Stomach smooth muscle (tissue), 2 donors: Measurements from ENCODE around the gene CHD9NB.

Source experiments
- H3K27ac ChIP-seq: one replicate; pipeline ENCODE4 v1.7.0; 2013; ENCODE audit warnings: mild to moderate bottlenecking, low read length, inconsistent platforms
- H3K27me3 ChIP-seq, 2 donors: one replicate each; pipeline ENCODE4 v1.7.0; 2013; ENCODE audit warnings: low read length in 2 of 2; ENCODE audit not compliant: insufficient read depth in 2 of 2, control insufficient read depth in 1 of 2
- H3K36me3 ChIP-seq, 2 donors: one replicate each; pipeline ENCODE4 v1.7.0; 2013; ENCODE audit warnings: low read length in 2 of 2; ENCODE audit not compliant: control insufficient read depth in 2 of 2, insufficient read depth in 2 of 2
- H3K4me1 ChIP-seq: one replicate; pipeline ENCODE4 v1.7.0; 2013; ENCODE audit warnings: low read length; ENCODE audit not compliant: control insufficient read depth, insufficient read depth
- H3K4me3 ChIP-seq, 2 donors: one replicate each; pipeline ENCODE4 v1.7.0; 2013; ENCODE audit warnings: low read length in 2 of 2
- H3K9ac ChIP-seq, 2 donors: one replicate each; pipeline ENCODE4 v1.7.0; 2013; ENCODE audit warnings: low read length in 2 of 2, mild to moderate bottlenecking in 1 of 2
- H3K9me3 ChIP-seq, 2 donors: one replicate each; pipeline ENCODE4 v1.7.0; 2013; ENCODE audit warnings: low read length in 2 of 2; ENCODE audit not compliant: control insufficient read depth in 2 of 2
- donor health status: healthy.
- donor health status: Pancreatic carcinoma.

CHD9NB gene

DNA sequence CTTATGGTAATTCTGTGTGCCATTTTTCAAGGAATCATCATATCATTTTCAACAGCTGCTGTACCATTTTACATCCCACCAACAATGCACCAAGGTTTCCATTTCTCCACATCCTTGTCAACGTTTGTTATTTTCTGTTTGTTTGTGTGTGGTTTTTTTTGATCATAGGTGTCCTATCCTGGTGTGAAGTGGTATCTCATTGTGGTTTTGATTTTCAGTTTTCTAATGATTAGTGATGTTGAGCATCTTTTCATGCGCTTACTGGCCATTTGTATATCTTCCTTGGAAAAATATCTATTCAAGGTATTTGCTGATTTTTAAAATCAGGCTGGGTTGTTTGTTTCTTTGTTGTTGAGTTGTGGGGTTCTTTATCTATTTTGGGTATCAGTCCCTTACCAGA, 17.1 kb upstream of the CHD9NB start:
- peaks cover 6% of the 10 kb centered on the region for H3K4me1 ChIP-seq

DNA sequence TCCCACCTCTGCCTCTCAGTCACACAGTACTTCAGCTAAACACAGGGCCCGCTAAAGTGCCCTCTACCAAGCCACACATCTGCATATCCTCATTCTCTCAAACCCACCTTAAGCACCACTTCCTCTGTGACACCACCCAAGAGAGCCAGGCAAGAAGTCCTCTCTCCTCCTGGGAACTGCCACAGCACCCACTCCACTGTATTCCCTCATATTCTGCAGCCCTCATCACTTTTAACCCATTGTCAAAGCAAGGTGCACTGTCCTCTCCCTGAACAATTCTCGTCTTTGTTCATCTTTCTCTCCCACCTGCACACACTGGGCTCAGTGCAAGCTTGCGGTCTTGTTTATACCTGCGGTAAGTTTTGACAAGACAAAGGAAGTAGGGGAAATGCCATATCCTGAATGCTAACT, 15.7 kb upstream of the CHD9NB start:
- peaks cover 6% of the 10 kb centered on the region for H3K4me1 ChIP-seq
- no peaks in the 10 kb centered on the region for H3K27me3 ChIP-seq
- H3K9ac ChIP-seq: no peak overlapping the region
- H3K36me3 ChIP-seq: no peaks in the 10 kb centered on the region
- H3K27ac ChIP-seq: no peak overlapping the region
- no peaks in the 10 kb centered on the region for H3K9me3 ChIP-seq
- H3K4me3 ChIP-seq: no peak overlapping the region

More for the DNA sequence above, 17.1 kb upstream of the CHD9NB start:
- no peak overlapping the region for H3K9ac ChIP-seq
- no peaks in the 10 kb centered on the region for H3K27me3 ChIP-seq
- no peaks in the 10 kb centered on the region for H3K36me3 ChIP-seq
- no peak overlapping the region for H3K27ac ChIP-seq
- no peak overlapping the region for H3K4me3 ChIP-seq
- no peaks in the 10 kb centered on the region for H3K9me3 ChIP-seq

DNA sequence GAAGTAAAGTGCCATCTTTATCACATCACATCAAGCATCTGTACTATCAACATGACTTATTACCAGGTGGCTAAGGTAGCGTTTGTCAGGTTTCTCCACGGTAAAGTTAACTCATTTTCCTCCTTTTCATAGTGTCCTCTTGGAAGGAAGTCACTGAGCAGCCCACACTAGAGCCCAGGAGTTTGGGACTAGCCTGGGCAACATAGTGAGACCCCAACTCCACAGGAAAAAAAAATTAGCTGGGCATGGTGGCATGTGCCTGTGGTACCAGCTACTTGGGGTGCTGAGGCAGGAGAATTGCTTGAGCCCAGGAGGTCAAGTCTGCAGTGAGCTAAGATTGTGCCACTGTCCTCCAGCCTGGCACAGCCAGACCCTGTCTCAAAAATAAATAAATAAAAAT, 15.0 kb upstream of the CHD9NB start:
- no peak overlapping the region for H3K4me3 ChIP-seq
- H3K27ac ChIP-seq: no peak overlapping the region
- H3K27me3 ChIP-seq: no peaks in the 10 kb centered on the region
- H3K4me1 ChIP-seq: peaks cover 2% of the 10 kb centered on the region
- no peak overlapping the region for H3K9ac ChIP-seq
- no peaks in the 10 kb centered on the region for H3K36me3 ChIP-seq
- no peaks in the 10 kb centered on the region for H3K9me3 ChIP-seq

DNA sequence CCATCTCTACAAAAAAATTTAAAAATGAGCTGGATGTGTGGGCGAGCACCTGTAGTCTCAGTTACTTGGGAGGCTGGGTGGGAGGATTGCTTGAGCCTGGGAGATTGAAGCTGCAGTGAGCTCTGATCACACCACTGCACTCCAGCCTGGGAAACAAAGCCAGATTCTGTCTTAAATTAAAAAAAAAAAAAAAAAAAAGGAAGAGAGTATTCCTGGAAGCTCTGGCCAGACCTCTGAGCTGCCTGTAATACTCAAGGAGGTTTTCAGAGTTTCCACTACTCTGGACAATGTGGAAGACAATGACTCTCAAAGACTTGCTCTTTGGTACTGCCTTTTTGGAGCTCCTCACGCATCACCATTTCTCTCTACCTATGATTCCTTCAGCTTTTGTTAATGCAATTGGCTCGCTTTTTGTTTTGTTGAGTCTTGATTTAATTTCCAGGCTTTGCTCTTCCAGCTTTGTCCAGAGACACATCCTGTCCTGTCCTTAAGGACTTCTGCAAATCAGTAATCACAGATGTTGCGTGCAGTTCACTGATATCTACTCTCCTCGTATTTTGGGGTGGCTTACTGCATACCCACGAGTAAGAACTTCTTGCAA, 12.9 kb upstream of the CHD9NB start:
- no peaks in the 10 kb centered on the region for H3K9me3 ChIP-seq
- no peak overlapping the region for H3K27ac ChIP-seq
- H3K9ac ChIP-seq: no peak overlapping the region

DNA sequence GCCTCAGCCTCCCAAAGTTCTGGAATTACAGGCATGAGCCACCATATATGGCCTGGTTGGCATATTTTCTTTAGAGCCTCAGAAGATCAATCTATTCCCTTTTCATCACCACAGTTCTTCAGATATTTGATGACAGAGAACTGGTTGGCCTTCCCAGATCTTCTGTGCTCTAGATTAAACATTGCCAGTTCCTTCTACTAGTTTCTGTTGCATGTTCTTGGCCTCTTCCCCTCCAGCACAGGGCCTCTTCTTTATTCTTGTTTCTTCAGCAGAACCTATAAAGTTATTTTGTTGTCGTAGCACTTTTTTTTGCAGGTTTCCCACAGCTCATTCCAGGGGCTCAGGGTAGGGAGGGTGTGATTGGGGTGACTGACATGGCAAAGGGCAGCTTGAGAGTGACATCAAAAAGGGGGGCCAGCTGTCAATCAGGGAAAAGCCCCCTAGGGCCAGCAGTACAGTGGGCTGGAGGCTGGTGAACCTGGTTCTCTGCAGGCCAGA, 11.4 kb upstream of the CHD9NB start:
- Histone ChIP-seq H3K27me3 (no peaks in the 10 kb centered on the region), H3K9me3 (no peaks in the 10 kb centered on the region), H3K9ac (no peak overlapping the region), H3K36me3 (no peaks in the 10 kb centered on the region), H3K4me3 (no peak overlapping the region), H3K27ac (no peak overlapping the region), H3K4me1 (peaks cover 6% of the 10 kb centered on the region)

More for the DNA sequence above, 12.9 kb upstream of the CHD9NB start:
- Histone ChIP-seq H3K4me3 (no peak overlapping the region), H3K4me1 (peaks cover 6% of the 10 kb centered on the region), H3K36me3 (no peaks in the 10 kb centered on the region), H3K27me3 (no peaks in the 10 kb centered on the region)

DNA sequence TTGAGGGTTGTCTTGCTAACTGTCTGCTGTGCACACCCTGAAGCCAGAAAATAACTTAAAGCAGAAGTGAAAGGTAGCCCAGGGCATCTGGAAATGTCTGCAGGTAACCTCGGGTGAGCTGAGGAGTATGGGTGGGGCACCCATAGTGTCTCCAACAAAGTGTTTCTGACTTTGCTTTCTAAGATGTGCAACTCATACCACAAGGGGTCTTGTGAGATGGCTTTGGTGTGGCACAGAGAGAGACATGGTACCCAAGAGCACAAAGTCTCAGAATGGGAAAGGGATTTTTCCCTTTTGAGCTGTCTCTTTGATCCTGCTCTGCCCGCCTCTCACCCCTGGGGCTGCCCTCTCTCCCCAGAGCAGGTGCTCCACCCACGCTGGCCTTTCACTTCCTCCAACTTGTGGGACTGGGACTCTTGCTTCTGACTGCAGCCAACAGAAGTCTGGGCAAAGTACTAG, 9.0 kb upstream of the CHD9NB start:
- H3K9me3 ChIP-seq: no peaks in the 10 kb centered on the region
- peaks cover 13% of the 10 kb centered on the region for H3K4me1 ChIP-seq
- H3K4me3 ChIP-seq: no peak overlapping the region
- H3K36me3 ChIP-seq: no peaks in the 10 kb centered on the region
- no peaks in the 10 kb centered on the region for H3K27me3 ChIP-seq
- H3K27ac ChIP-seq: no peak overlapping the region
- H3K9ac ChIP-seq: no peak overlapping the region

DNA sequence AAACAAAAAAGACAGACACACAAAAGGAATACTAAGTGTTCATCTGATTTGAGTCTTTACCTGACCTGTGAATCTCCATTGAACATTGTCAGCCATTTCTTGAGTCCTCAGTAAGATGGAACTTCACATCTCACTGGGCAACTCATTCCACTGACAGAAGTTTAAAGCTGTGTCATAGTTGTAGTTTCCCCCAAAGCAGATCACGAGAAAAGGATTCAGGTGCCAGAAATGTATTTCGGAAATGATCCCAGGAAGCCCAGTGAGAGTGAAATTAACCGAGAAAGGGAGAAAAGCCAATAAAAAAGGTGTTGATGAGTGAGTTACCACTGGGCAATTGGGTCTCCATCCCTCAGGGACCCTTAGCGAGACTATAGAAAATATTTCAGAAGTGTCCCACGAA, 8.6 kb upstream of the CHD9NB start:
- Histone ChIP-seq H3K27me3 (no peaks in the 10 kb centered on the region), H3K4me1 (peaks cover 15% of the 10 kb centered on the region), H3K9ac (no peak overlapping the region), H3K36me3 (no peaks in the 10 kb centered on the region), H3K4me3 (no peak overlapping the region), H3K27ac (no peak overlapping the region), H3K9me3 (no peaks in the 10 kb centered on the region)

DNA sequence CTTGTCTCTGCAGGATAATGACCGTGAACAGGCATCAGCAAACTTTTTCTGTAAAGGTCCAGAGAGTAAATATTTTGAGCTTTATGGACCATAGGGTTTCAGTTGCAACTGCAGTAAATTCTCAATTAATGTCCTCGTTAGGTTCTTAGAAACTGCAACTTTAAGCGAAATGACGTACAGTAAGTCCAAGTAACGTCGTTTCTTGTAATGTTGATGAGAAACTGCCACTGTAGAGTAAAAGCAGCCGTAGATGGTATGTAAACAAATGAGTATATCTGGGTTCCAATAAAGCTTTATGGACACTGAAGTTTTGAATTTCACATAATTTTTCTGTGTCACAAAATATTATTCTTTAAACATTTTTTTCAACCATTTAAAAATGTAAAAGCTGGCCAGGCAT, 7.0 kb upstream of the CHD9NB start:
- Histone ChIP-seq H3K4me3 (no peak overlapping the region), H3K9me3 (no peaks in the 10 kb centered on the region), H3K27me3 (no peaks in the 10 kb centered on the region), H3K27ac (no peak overlapping the region), H3K9ac (no peak overlapping the region), H3K4me1 (peaks cover 20% of the 10 kb centered on the region), H3K36me3 (no peaks in the 10 kb centered on the region)

DNA sequence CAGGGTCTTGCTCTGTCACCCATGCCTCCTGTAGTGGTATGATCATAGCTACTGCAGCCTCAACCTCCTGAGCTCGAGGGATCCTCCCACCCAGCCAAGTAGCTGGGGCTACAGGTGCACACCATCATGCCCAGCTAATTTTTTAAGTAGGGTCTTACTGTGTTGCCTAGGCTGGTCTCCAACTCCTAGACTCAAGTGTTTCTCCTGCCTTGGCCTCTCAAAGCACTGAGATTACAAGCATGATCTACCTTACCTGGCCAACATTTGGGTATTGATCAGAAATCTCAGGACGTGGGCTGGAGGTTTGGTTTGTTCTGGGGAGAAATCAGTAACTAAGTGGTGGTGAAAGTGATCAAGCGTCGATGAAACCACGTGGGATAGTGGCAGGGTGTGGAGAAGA, 6.2 kb upstream of the CHD9NB start:
- H3K27me3 ChIP-seq: no peaks in the 10 kb centered on the region
- no peak overlapping the region for H3K27ac ChIP-seq
- no peaks in the 10 kb centered on the region for H3K36me3 ChIP-seq
- peaks cover 25% of the 10 kb centered on the region for H3K4me1 ChIP-seq
- H3K9ac ChIP-seq: no peak overlapping the region
- no peaks in the 10 kb centered on the region for H3K9me3 ChIP-seq
- H3K4me3 ChIP-seq: no peak overlapping the region

DNA sequence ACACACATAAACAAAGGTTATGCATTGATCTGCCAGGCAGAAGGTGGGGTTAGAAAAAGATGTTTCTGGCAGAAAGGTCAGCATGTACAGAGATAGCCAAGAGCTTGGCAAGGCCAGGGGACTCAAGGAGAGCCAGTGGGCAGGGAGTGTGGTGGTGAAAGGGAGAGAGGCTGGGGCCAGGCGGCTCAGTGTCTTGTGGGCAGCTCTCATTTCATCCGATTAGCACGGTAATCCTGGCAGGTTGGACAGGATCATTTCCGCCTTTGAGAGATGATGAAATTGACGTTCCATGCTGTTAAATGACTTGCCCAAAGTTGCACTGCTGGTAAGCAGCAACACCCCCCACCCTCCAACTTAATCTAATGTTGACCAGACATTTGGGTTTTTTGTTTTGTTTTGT, 5.7 kb upstream of the CHD9NB start:
- no peak overlapping the region for H3K27ac ChIP-seq
- no peaks in the 10 kb centered on the region for H3K27me3 ChIP-seq
- H3K4me1 ChIP-seq: peaks cover 25% of the 10 kb centered on the region

DNA sequence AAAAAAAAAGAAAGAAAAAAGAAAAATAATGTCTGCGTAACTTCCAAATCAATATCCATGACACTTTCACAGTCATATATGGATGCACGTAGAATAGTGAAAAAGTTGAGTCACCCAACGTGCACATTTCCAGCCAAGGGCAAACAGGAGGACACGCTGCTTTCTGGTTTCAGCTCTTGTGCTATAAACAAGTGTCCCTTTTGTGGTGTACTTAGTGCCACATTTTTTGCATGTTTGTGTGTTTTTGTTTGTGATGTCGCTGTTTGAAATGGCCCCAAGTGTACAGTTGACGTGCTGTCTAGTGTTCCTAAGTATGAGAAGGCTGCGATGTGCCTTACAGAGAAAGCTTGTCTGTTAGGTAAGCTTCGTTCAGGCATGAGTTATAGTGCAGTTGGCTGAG, 5.0 kb upstream of the CHD9NB start:
- Histone ChIP-seq H3K27me3 (no peaks in the 10 kb centered on the region), H3K4me1 (peaks cover 28% of the 10 kb centered on the region), H3K36me3 (no peaks in the 10 kb centered on the region), H3K27ac (no peak overlapping the region), H3K9me3 (no peaks in the 10 kb centered on the region), H3K9ac (no peak overlapping the region), H3K4me3 (no peak overlapping the region)

More for the DNA sequence above, 5.7 kb upstream of the CHD9NB start:
- Histone ChIP-seq H3K9ac (no peak overlapping the region), H3K36me3 (no peaks in the 10 kb centered on the region), H3K9me3 (no peaks in the 10 kb centered on the region), H3K4me3 (no peak overlapping the region)
